Glutamatergic neuron (in vitro differentiated cells): ENCODE data around the gene GRHL3. TPM values are rescaled to one million over a fixed set of nuclear protein-coding genes. Genes with fewer than 3 reads are reported as not detected.
A peak's percentile ranks its signal among the peaks of the same experiment; 100 is the strongest.

Source experiments
- DNase-seq: peaks from one replicate; pipeline ENCODE4 v3.0.0; 2022
- H3K27ac Mint-ChIP-seq: one replicate; pipeline ENCODE4 v1.8.0; 2020; ENCODE audit warnings: mild to moderate bottlenecking, mixed read lengths, inconsistent platforms; ENCODE audit not compliant: unreplicated experiment
- H3K27me3 Mint-ChIP-seq: one replicate; pipeline ENCODE4 v1.8.0; 2020; ENCODE audit warnings: mild to moderate bottlenecking, moderate library complexity, mixed read lengths, inconsistent platforms; ENCODE audit not compliant: unreplicated experiment
- H3K36me3 Mint-ChIP-seq: one replicate; pipeline ENCODE4 v1.8.0; 2020; ENCODE audit warnings: mild to moderate bottlenecking, mixed read lengths, inconsistent platforms; ENCODE audit not compliant: unreplicated experiment
- H3K4me1 Mint-ChIP-seq: one replicate; pipeline ENCODE4 v1.8.0; 2020; ENCODE audit warnings: mild to moderate bottlenecking, low read depth, mixed read lengths, inconsistent platforms; ENCODE audit not compliant: unreplicated experiment
- H3K4me3 Mint-ChIP-seq: one replicate; pipeline ENCODE4 v1.8.0; 2020; ENCODE audit warnings: mild to moderate bottlenecking, mixed read lengths, inconsistent platforms; ENCODE audit not compliant: unreplicated experiment
- H3K9me3 Mint-ChIP-seq: one replicate; pipeline ENCODE4 v1.8.0; 2020; ENCODE audit warnings: mild to moderate bottlenecking, moderate library complexity, mixed read lengths, inconsistent platforms; ENCODE audit not compliant: unreplicated experiment
- CTCF ChIP-seq: fragments of 200-600 bp; sonication (generic); IDR thresholded peaks from one replicate; pipeline ENCODE4 v1.5.0; 2021; ENCODE audit not compliant: partially characterized antibody, unreplicated experiment
- total RNA-seq: library from RNA; stranded (reverse); fragmentation: NEBNext Ultra II Directional; extraction: Animal tissue kit (Norgen Biotek cat#: 25700); gene quantifications from one replicate; pipeline ENCODE4 v1.2.1, GENCODE V29; 2021; ENCODE audit not compliant: unreplicated experiment

The GRHL3 gene
- total RNA-seq, 1 donor from 2014 or later = 0.37 TPM

- no peak for DNase-seq
- Mint-ChIP-seq H3K36me3 (no peaks in the 10 kb centered on the region), H3K4me3 (peak overlapping the region; percentile 67), H3K27ac (peak overlapping the region; percentile 92), H3K27me3 (peaks cover 5% of the 10 kb centered on the region), H3K9me3 (no peaks in the 10 kb centered on the region), H3K4me1 (peaks cover 31% of the 10 kb centered on the region)
- no peak for TF ChIP-seq CTCF
These were observed 21.6 kb downstream of the GRHL3 start for GRCh38 chr1:24340770-24341169.

GRCh38 chr1:24341260-24341659 lies 22.1 kb downstream of the GRHL3 start:
- Mint-ChIP-seq H3K4me1 (peaks cover 31% of the 10 kb centered on the region), H3K4me3 (no peak overlapping the region), H3K36me3 (no peaks in the 10 kb centered on the region), H3K27ac (peak overlapping the region; percentile 92), H3K27me3 (peaks cover 5% of the 10 kb centered on the region), H3K9me3 (no peaks in the 10 kb centered on the region)
- no peak for TF ChIP-seq CTCF
- DNase-seq = peak; percentile 72

- H3K9me3 Mint-ChIP-seq = no peaks in the 10 kb centered on the region
- H3K27me3 Mint-ChIP-seq = peaks cover 5% of the 10 kb centered on the region
- no peak overlapping the region for H3K27ac Mint-ChIP-seq
- H3K4me3 Mint-ChIP-seq = no peak overlapping the region
- H3K4me1 Mint-ChIP-seq = peaks cover 28% of the 10 kb centered on the region
- TF ChIP-seq CTCF = no peak
- no peaks in the 10 kb centered on the region for H3K36me3 Mint-ChIP-seq
- DNase-seq = no peak
These were observed 24.4 kb downstream of the GRHL3 start for GRCh38 chr1:24343412-24344089.

GRCh38 chr1:24344090-24344742 lies 25.1 kb downstream of the GRHL3 start:
- TF ChIP-seq CTCF = no peak
- Mint-ChIP-seq H3K27ac (no peak overlapping the region), H3K36me3 (no peaks in the 10 kb centered on the region), H3K4me3 (no peak overlapping the region), H3K9me3 (no peaks in the 10 kb centered on the region), H3K27me3 (peaks cover 5% of the 10 kb centered on the region), H3K4me1 (peaks cover 22% of the 10 kb centered on the region)
- no peak for DNase-seq

- TF ChIP-seq CTCF = no peak
- H3K27ac Mint-ChIP-seq = no peak overlapping the region
- H3K27me3 Mint-ChIP-seq = peaks cover 9% of the 10 kb centered on the region
- H3K4me1 Mint-ChIP-seq = peaks cover 12% of the 10 kb centered on the region
- no peak for DNase-seq
- no peak overlapping the region for H3K4me3 Mint-ChIP-seq
- no peaks in the 10 kb centered on the region for H3K36me3 Mint-ChIP-seq
- no peaks in the 10 kb centered on the region for H3K9me3 Mint-ChIP-seq
These were observed 26.2 kb downstream of the GRHL3 start for GRCh38 chr1:24345334-24345733.
